PC-3 (cell line): Measurements from ENCODE around the gene IQGAP1. TPM values are rescaled to one million over a fixed set of nuclear protein-coding genes. Genes with fewer than 3 reads are reported as not detected.

Experiments used
- ATAC-seq: fragments of 200-7000 bp; cut with Tn5 transposase; 2 replicates; pipeline ENCODE4 v1.9.1; 2020; ENCODE audit warnings: mild to moderate bottlenecking, moderate library complexity
- BruUV-seq: library from RNA; stranded (reverse); fragments of 400-500 nt; replicated peaks from 2 replicates; lab custom pipeline; 2021; lab: Mats Ljungman, UMichigan
- CTCF ChIA-PET: fragments of 300-600 bp; sonication (Branson Sonifier 250); formaldehyde crosslinking; loops from one replicate; lab custom pipeline; 2022; ENCODE audit warnings: antibody characterized with exemption; lab: Charles Lee
- POLR2A ChIA-PET: fragments of 300-600 bp; sonication (Branson Sonifier 250); formaldehyde crosslinking; loops from one replicate; lab custom pipeline; 2022; ENCODE audit warnings: antibody characterized with exemption; ENCODE audit not compliant: unreplicated experiment; lab: Charles Lee
- DNase-seq: peaks from one replicate; pipeline ENCODE4 v3.0.0-alpha.2; 2015
- H2AFZ ChIP-seq: fragments of 300-600 bp; sonication (generic); 2 replicates; pipeline ENCODE4 v1.6.0; 2016; ENCODE audit warnings: antibody characterized with exemption, low read length
- H3F3A ChIP-seq: fragments of 300-600 bp; sonication (generic); one replicate; pipeline ENCODE4 v1.6.0; 2017; ENCODE audit warnings: antibody characterized with exemption, low read length, control low read depth, mild to moderate bottlenecking; ENCODE audit not compliant: unreplicated experiment
- H3K27ac ChIP-seq: fragments of 300-600 bp; sonication (generic); 2 replicates; pipeline ENCODE4 v1.5.1; 2016; ENCODE audit warnings: mild to moderate bottlenecking, low read length
- H3K27me3 ChIP-seq: fragments of 300-600 bp; sonication (generic); 2 replicates; pipeline ENCODE4 v1.6.1; 2016; ENCODE audit warnings: low read length, mixed read lengths
- H3K36me3 ChIP-seq: fragments of 300-600 bp; sonication (generic); 2 replicates; pipeline ENCODE4 v1.6.1; 2016; ENCODE audit warnings: low read depth, mixed run types, low read length, mixed read lengths
- H3K4me1 ChIP-seq: fragments of 300-600 bp; sonication (generic); 2 replicates; pipeline ENCODE4 v1.5.1; 2016; ENCODE audit warnings: low read length; ENCODE audit not compliant: insufficient read depth
- H3K4me2 ChIP-seq: fragments of 300-600 bp; sonication (generic); 2 replicates; pipeline ENCODE4 v1.6.0; 2016; ENCODE audit warnings: low read length
- H3K4me3 ChIP-seq: fragments of 300-600 bp; sonication (generic); 2 replicates; pipeline ENCODE4 v1.5.1; 2016; ENCODE audit warnings: mild to moderate bottlenecking, low read length, mixed read lengths
- H3K79me2 ChIP-seq: fragments of 300-600 bp; sonication (generic); 2 replicates; pipeline ENCODE4 v1.6.1; 2017; ENCODE audit warnings: low read length, mixed read lengths
- H3K9ac ChIP-seq: fragments of 300-600 bp; sonication (generic); 2 replicates; pipeline ENCODE4 v1.6.0; 2016; ENCODE audit warnings: mild to moderate bottlenecking, low read length
- H3K9me2 ChIP-seq: fragments of 300-600 bp; sonication (generic); replicated peaks from 2 replicates; pipeline ENCODE4 v1.6.1; 2016; ENCODE audit warnings: mixed run types, low read length, mixed read lengths
- H3K9me3 ChIP-seq: fragments of 300-600 bp; sonication (generic); 2 replicates; pipeline ENCODE4 v1.6.1; 2016; ENCODE audit warnings: low read length, mixed read lengths
- H4K20me1 ChIP-seq: fragments of 300-600 bp; sonication (generic); 2 replicates; pipeline ENCODE4 v1.6.1; 2016; ENCODE audit warnings: low read length, mixed read lengths
- CTCF ChIP-seq: fragments of 300-600 bp; sonication (generic); conservative IDR thresholded peaks from 2 replicates; pipeline ENCODE4 v1.5.1; 2017; ENCODE audit warnings: antibody characterized with exemption, low read depth, mild to moderate bottlenecking, low read length
- EZH2 ChIP-seq: fragments of 300-600 bp; sonication (generic); IDR thresholded peaks from one replicate; pipeline ENCODE4 v1.6.1; 2017; ENCODE audit warnings: antibody characterized with exemption, mild to moderate bottlenecking, low read length; ENCODE audit not compliant: unreplicated experiment
- EZH2phosphoT487 ChIP-seq: fragments of 300-600 bp; sonication (generic); IDR thresholded peaks from 2 replicates; pipeline ENCODE4 v1.6.1; 2018; ENCODE audit warnings: mild to moderate bottlenecking, antibody characterized with exemption, low read length, borderline replicate concordance
- intact Hi-C: fragments of 100-400 bp; cut with micrococcal nuclease; formaldehyde crosslinking; loops from 2 replicates; pipeline ENCODE4 v1.9.0; 2023
- total RNA-seq: library from RNA; depleted of rRNA; stranded (reverse); fragments of >200 nt; gene quantifications from 2 replicates; pipeline ENCODE4 v1.2.3, GENCODE V29; 2014

IQGAP1 gene
- total RNA-seq, 1 experiment from 2014 or later = 139 TPM

GRCh38 chr15:90458061-90458460 lies 70.0 kb downstream of the IQGAP1 start:
- BruUV-seq = no TSS peak
- intact Hi-C loops = no loop called here
- Histone ChIP-seq H3K9me3 (no peaks in the 10 kb centered on the region), H3K36me3 (peaks cover 51% of the 10 kb centered on the region), H2AFZ (no peak overlapping the region), H3K4me2 (no peak overlapping the region), H3K4me3 (no peak overlapping the region), H3F3A (no peaks in the 10 kb centered on the region), H3K27me3 (no peaks in the 10 kb centered on the region), H3K79me2 (0 out of 2 replicates have a peak, but pooled peaks cover 3% of the 10 kb centered on the region), H3K9ac (no peak overlapping the region), H4K20me1 (no peaks in the 10 kb centered on the region), H3K4me1 (no peaks in the 10 kb centered on the region), H3K9me2 (no peaks in the 10 kb centered on the region), H3K27ac (no peak overlapping the region)
- TF ChIP-seq EZH2phosphoT487 = no peak
- TF ChIP-seq EZH2 = no peak
- no peak for TF ChIP-seq CTCF
- DNase-seq = peak; percentile 14
- POLR2A ChIA-PET = interaction anchor here (0.5 kb wide), 1 partner anchor 98 kb away, joined by 4 read pairs; no protein-coding TSS in a partner anchor
- peak; percentile 58 for ATAC-seq
- CTCF ChIA-PET = no interaction called here

- no peaks in the 10 kb centered on the region for H3K27me3 ChIP-seq
- intact Hi-C loops = no loop called here
- no peak overlapping the region for H2AFZ ChIP-seq
- no peak overlapping the region for H3K4me2 ChIP-seq
- H3K4me3 ChIP-seq = no peak overlapping the region
- ChIA-PET CTCF (no interaction called here), POLR2A (no interaction called here)
- TF ChIP-seq CTCF = no peak
- TF ChIP-seq EZH2 = no peak
- no peak for TF ChIP-seq EZH2phosphoT487
- no peaks in the 10 kb centered on the region for H3K9me3 ChIP-seq
- H3K27ac ChIP-seq = no peak overlapping the region
- no peak for ATAC-seq
- H3K79me2 ChIP-seq = 0 out of 2 replicates have a peak, but pooled peaks cover 3% of the 10 kb centered on the region
- BruUV-seq = no TSS peak
- no peaks in the 10 kb centered on the region for H4K20me1 ChIP-seq
- no peaks in the 10 kb centered on the region for H3K4me1 ChIP-seq
- no peaks in the 10 kb centered on the region for H3K9me2 ChIP-seq
- no peaks in the 10 kb centered on the region for H3F3A ChIP-seq
- peaks cover 47% of the 10 kb centered on the region for H3K36me3 ChIP-seq
- no peak overlapping the region for H3K9ac ChIP-seq
- no peak for DNase-seq
These were observed 71.3 kb downstream of the IQGAP1 start for GRCh38 chr15:90459368-90459767.

- H3K79me2 ChIP-seq = 0 out of 2 replicates have a peak, but pooled peaks cover 3% of the 10 kb centered on the region
- ChIA-PET CTCF (interaction anchor here (0.6 kb wide), 1 partner anchor 108 kb away, joined by 3 read pairs; no protein-coding TSS in a partner anchor), POLR2A (no interaction called here)
- no peak overlapping the region for H3K4me3 ChIP-seq
- TF ChIP-seq EZH2phosphoT487 = no peak
- TF ChIP-seq CTCF = no peak
- no peak for TF ChIP-seq EZH2
- no peak overlapping the region for H3K4me2 ChIP-seq
- intact Hi-C loops = no loop called here
- no peak overlapping the region for H3K9ac ChIP-seq
- no peaks in the 10 kb centered on the region for H4K20me1 ChIP-seq
- no peaks in the 10 kb centered on the region for H3F3A ChIP-seq
- no peaks in the 10 kb centered on the region for H3K9me2 ChIP-seq
- no peaks in the 10 kb centered on the region for H3K9me3 ChIP-seq
- no peaks in the 10 kb centered on the region for H3K27me3 ChIP-seq
- DNase-seq (no peak), ATAC-seq (no peak)
- H3K27ac ChIP-seq = no peak overlapping the region
- peaks cover 2% of the 10 kb centered on the region; the same call in 1 of the 2 replicates for H3K4me1 ChIP-seq
- peaks cover 40% of the 10 kb centered on the region for H3K36me3 ChIP-seq
- no peak overlapping the region for H2AFZ ChIP-seq
- BruUV-seq = no TSS peak
These were observed 72.2 kb downstream of the IQGAP1 start for GRCh38 chr15:90460142-90460824.
